Measurements from ENCODE around the gene FAM124B. TPM values are rescaled to one million over a fixed set of nuclear protein-coding genes. Genes with fewer than 3 reads are reported as not detected.
A peak's percentile ranks its signal among the peaks of the same experiment; 100 is the strongest.
"Not testable (repeated sequence)": the region's sequence is repeated elsewhere in the genome, so short reads cannot be mapped to it uniquely, and the experiment has no call there.

The FAM124B gene
- total RNA-seq, 2 donors from 2014 or later: 0.45 to 0.78 TPM

GRCh38 chr2:224405841-224406370 lies 4.0 kb upstream of the FAM124B start:
- peaks cover 0 to 12% of the 10 kb centered on the region in 2 donors for H3K4me1 Mint-ChIP-seq (ENCODE audit: low read depth in 2 of 2)
- peaks cover 0 to 6% of the 10 kb centered on the region in 2 donors for H3K27me3 Mint-ChIP-seq
- H3K9me3 Mint-ChIP-seq: no peaks in the 10 kb centered on the region
- no peak overlapping the region for H3K27ac Mint-ChIP-seq
- ATAC-seq: no peak
- no peaks in the 10 kb centered on the region for H3K36me3 Mint-ChIP-seq
- no peak for DNase-seq (ENCODE audit: low spot score)
- no peak overlapping the region for H3K4me3 Mint-ChIP-seq

- peaks cover 0 to 12% of the 10 kb centered on the region in 2 donors for H3K4me1 Mint-ChIP-seq (ENCODE audit: low read depth in 2 of 2)
- H3K4me3 Mint-ChIP-seq: no peak overlapping the region
- no peak for DNase-seq (ENCODE audit: low spot score)
- no peaks in the 10 kb centered on the region for H3K9me3 Mint-ChIP-seq
- H3K27me3 Mint-ChIP-seq: peaks cover 0 to 6% of the 10 kb centered on the region in 2 donors
- H3K36me3 Mint-ChIP-seq: no peaks in the 10 kb centered on the region
- no peak overlapping the region for H3K27ac Mint-ChIP-seq
- no peak for ATAC-seq
These were observed 3.5 kb upstream of the FAM124B start for GRCh38 chr2:224405412-224405811.

GRCh38 chr2:224404796-224405195 lies 2.9 kb upstream of the FAM124B start:
- H3K4me3 Mint-ChIP-seq: no peak overlapping the region
- no peaks in the 10 kb centered on the region for H3K9me3 Mint-ChIP-seq
- ATAC-seq (no peak), DNase-seq (ENCODE audit: low spot score) (no peak)
- peaks cover 0 to 6% of the 10 kb centered on the region in 2 donors for H3K27me3 Mint-ChIP-seq
- peaks cover 0 to 14% of the 10 kb centered on the region in 2 donors for H3K4me1 Mint-ChIP-seq (ENCODE audit: low read depth in 2 of 2)
- H3K27ac Mint-ChIP-seq: no peak overlapping the region
- H3K36me3 Mint-ChIP-seq: no peaks in the 10 kb centered on the region

GRCh38 chr2:224403657-224404056 lies 1.8 kb upstream of the FAM124B start:
- Mint-ChIP-seq H3K9me3 (no peaks in the 10 kb centered on the region), H3K4me3 (no peak overlapping the region), H3K36me3 (no peaks in the 10 kb centered on the region), H3K27ac (no peak overlapping the region), H3K4me1 (ENCODE audit: low read depth in 2 of 2) (peaks cover 0 to 18% of the 10 kb centered on the region in 2 donors), H3K27me3 (peaks cover 0 to 6% of the 10 kb centered on the region in 2 donors)
- DNase-seq (ENCODE audit: low spot score): no peak
- no peak for ATAC-seq

- Mint-ChIP-seq H3K27ac (peak overlapping the region; percentile 50 to 88), H3K4me3 (peak overlapping the region; percentile 68)
- no peak for DNase-seq (ENCODE audit: low spot score)
These were observed 848 bp downstream of the FAM124B start for GRCh38 chr2:224400886-224401632.

GRCh38 chr2:224400174-224400810 lies 1.6 kb downstream of the FAM124B start:
- peaks cover 0 to 18% of the 10 kb centered on the region in 2 donors for H3K4me1 Mint-ChIP-seq (ENCODE audit: low read depth in 2 of 2)

More at GRCh38 chr2:224400886-224401632, 848 bp downstream of the FAM124B start:
- Mint-ChIP-seq H3K27me3 (no peaks in the 10 kb centered on the region), H3K9me3 (no peaks in the 10 kb centered on the region), H3K4me1 (ENCODE audit: low read depth in 2 of 2) (peaks cover 0 to 18% of the 10 kb centered on the region in 2 donors), H3K36me3 (no peaks in the 10 kb centered on the region)
- ATAC-seq: peak in 1 of 2 donors; percentile 2

GRCh38 chr2:224398289-224398688 lies 3.6 kb downstream of the FAM124B start:
- no peaks in the 10 kb centered on the region for H3K36me3 Mint-ChIP-seq
- DNase-seq (ENCODE audit: low spot score): no peak
- no peak overlapping the region for H3K27ac Mint-ChIP-seq
- H3K9me3 Mint-ChIP-seq: no peaks in the 10 kb centered on the region
- no peaks in the 10 kb centered on the region for H3K27me3 Mint-ChIP-seq
- no peak for ATAC-seq
- peaks cover 0 to 18% of the 10 kb centered on the region in 2 donors for H3K4me1 Mint-ChIP-seq (ENCODE audit: low read depth in 2 of 2)
- H3K4me3 Mint-ChIP-seq: no peak overlapping the region

More at GRCh38 chr2:224400174-224400810, 1.6 kb downstream of the FAM124B start:
- ATAC-seq: no peak
- H3K9me3 Mint-ChIP-seq: no peaks in the 10 kb centered on the region
- H3K4me3 Mint-ChIP-seq: peak overlapping the region; percentile 68
- H3K27ac Mint-ChIP-seq: no peak overlapping the region
- DNase-seq (ENCODE audit: low spot score): no peak
- no peaks in the 10 kb centered on the region for H3K27me3 Mint-ChIP-seq
- H3K36me3 Mint-ChIP-seq: no peaks in the 10 kb centered on the region

- H3K4me3 Mint-ChIP-seq; ATAC-seq; H3K27ac Mint-ChIP-seq; H3K36me3 Mint-ChIP-seq; H3K27me3 Mint-ChIP-seq; H3K9me3 Mint-ChIP-seq; DNase-seq (ENCODE audit: low spot score): not testable (repeated sequence)
- peaks cover 0 to 16% of the 10 kb centered on the region in 2 donors for H3K4me1 Mint-ChIP-seq (ENCODE audit: low read depth in 2 of 2)
These were observed 4.8 kb downstream of the FAM124B start for GRCh38 chr2:224397100-224397499.

GRCh38 chr2:224395620-224396390 lies 6.1 kb downstream of the FAM124B start:
- ATAC-seq (peak; percentile 18 to 30), DNase-seq (ENCODE audit: low spot score) (no peak)
- Mint-ChIP-seq H3K4me1 (ENCODE audit: low read depth in 2 of 2) (peaks cover 0 to 6% of the 10 kb centered on the region in 2 donors), H3K27ac (no peak overlapping the region), H3K27me3 (no peaks in the 10 kb centered on the region), H3K9me3 (no peaks in the 10 kb centered on the region), H3K36me3 (no peaks in the 10 kb centered on the region), H3K4me3 (no peak overlapping the region)

GRCh38 chr2:224393157-224393872 lies 8.6 kb downstream of the FAM124B start:
- H3K27me3 Mint-ChIP-seq: peaks cover 0 to 3% of the 10 kb centered on the region in 2 donors
- H3K4me3 Mint-ChIP-seq: no peak overlapping the region
- no peak overlapping the region for H3K27ac Mint-ChIP-seq
- ATAC-seq (peak in 1 of 2 donors; percentile 17), DNase-seq (ENCODE audit: low spot score) (no peak)
- no peaks in the 10 kb centered on the region for H3K4me1 Mint-ChIP-seq (ENCODE audit: low read depth in 2 of 2)
- no peaks in the 10 kb centered on the region for H3K36me3 Mint-ChIP-seq
- no peaks in the 10 kb centered on the region for H3K9me3 Mint-ChIP-seq

- DNase-seq (ENCODE audit: low spot score) (no peak), ATAC-seq (no peak)
- Mint-ChIP-seq H3K4me1 (ENCODE audit: low read depth in 2 of 2) (no peaks in the 10 kb centered on the region), H3K27ac (no peak overlapping the region), H3K27me3 (peaks cover 0 to 6% of the 10 kb centered on the region in 2 donors), H3K9me3 (no peaks in the 10 kb centered on the region), H3K4me3 (no peak overlapping the region), H3K36me3 (no peaks in the 10 kb centered on the region)
These were observed 9.4 kb downstream of the FAM124B start for GRCh38 chr2:224392545-224392944.

GRCh38 chr2:224389317-224389716 lies 12.6 kb downstream of the FAM124B start:
- H3K27ac Mint-ChIP-seq: no peak overlapping the region
- no peaks in the 10 kb centered on the region for H3K4me1 Mint-ChIP-seq (ENCODE audit: low read depth in 2 of 2)
- H3K36me3 Mint-ChIP-seq: no peaks in the 10 kb centered on the region
- no peak overlapping the region for H3K4me3 Mint-ChIP-seq
- DNase-seq (ENCODE audit: low spot score): no peak
- H3K9me3 Mint-ChIP-seq: no peaks in the 10 kb centered on the region
- H3K27me3 Mint-ChIP-seq: peaks cover 0 to 6% of the 10 kb centered on the region in 2 donors
- ATAC-seq: no peak

GRCh38 chr2:224386876-224387275 lies 15.0 kb downstream of the FAM124B start:
- ATAC-seq (no peak), DNase-seq (ENCODE audit: low spot score) (no peak)
- no peaks in the 10 kb centered on the region for H3K9me3 Mint-ChIP-seq
- H3K36me3 Mint-ChIP-seq: no peaks in the 10 kb centered on the region
- no peak overlapping the region for H3K4me3 Mint-ChIP-seq
- no peak overlapping the region for H3K27ac Mint-ChIP-seq
- H3K27me3 Mint-ChIP-seq: peaks cover 0 to 6% of the 10 kb centered on the region in 2 donors
- H3K4me1 Mint-ChIP-seq (ENCODE audit: low read depth in 2 of 2): no peaks in the 10 kb centered on the region
